K562 (cell line): ENCODE results near the gene DPAGT1. TPM values are rescaled to one million over a fixed set of nuclear protein-coding genes. Genes with fewer than 3 reads are reported as not detected.

ENCODE experiments used
- ATAC-seq: fragments of 200-7000 bp; cut with Tn5 transposase; 3 replicates; pipeline ENCODE4 v1.9.1; 2020; ENCODE audit warnings: moderate library complexity
- Bru-seq: library from RNA; stranded (reverse); fragments of 400-500 nt; gene quantifications from one replicate; lab custom pipeline; 2021; lab: Mats Ljungman, UMichigan
- BruChase-seq, 2 experiments: library from RNA; stranded (reverse); fragments of 400-500 nt; gene quantifications; one replicate each; lab custom pipeline; 2021; lab: Mats Ljungman, UMichigan
- BruUV-seq: library from RNA; stranded (reverse); fragments of 400-500 nt; replicated peaks from 2 replicates; lab custom pipeline; 2021; lab: Mats Ljungman, UMichigan
- CTCF ChIA-PET: fragments of 300-600 bp; formaldehyde crosslinking; extraction: SDS; loops from one replicate; lab custom pipeline; 2021; ENCODE audit warnings: low intra/inter-chr PET ratio; lab: Yijun Ruan, JAX
- POLR2A ChIA-PET: fragments of 300-600, 350-650 bp; sonication (Branson Sonifier 250); formaldehyde crosslinking; extraction: SDS; loops from one replicate; lab custom pipeline; 2021; ENCODE audit warnings: antibody characterized with exemption, inconsistent platforms; lab: Yijun Ruan, JAX
- DNase-seq, 4 experiments: peaks; one replicate each; pipeline versions ENCODE4 v3.0.0 to v3.0.0-alpha.2; 2011 to 2018; ENCODE audit warnings: low spot score in 3 of 4, mixed read lengths in 3 of 4; ENCODE audit errors: extremely low read depth in 1 of 4
- FAIRE-seq: peaks from 2 replicates; lab custom pipeline; 2011; peaks lifted over from hg19 to GRCh38; lab: Jason Lieb, UNC
- H2AFZ ChIP-seq: 2 replicates; pipeline ENCODE4 v1.6.0; 2011; ENCODE audit warnings: low read depth, low read length, control low read depth, inconsistent platforms
- H3K27ac ChIP-seq: fragments of 200-600 bp; 3 replicates; pipeline ENCODE4 v1.8.0; 2011; ENCODE audit warnings: low read depth, mild to moderate bottlenecking, control low read depth, inconsistent platforms, low read length, moderate library complexity, mixed read lengths; ENCODE audit errors: extremely low read depth
- H3K27me3 ChIP-seq, 2 experiments: fragments of 300-600 bp in 1 of 2; 2 replicates in 1 of 2; 3 replicates in 1 of 2; pipeline versions ENCODE4 v1.6.0 to v1.8.0; 2011; ENCODE audit warnings: inconsistent platforms in 2 of 2, low read length in 2 of 2, mild to moderate bottlenecking in 1 of 2, mixed read lengths in 1 of 2, moderate library complexity in 1 of 2; ENCODE audit not compliant: control insufficient read depth in 2 of 2, insufficient read depth in 2 of 2
- H3K36me3 ChIP-seq: fragments of 300-600 bp; 3 replicates; pipeline ENCODE4 v1.8.0; 2011; ENCODE audit warnings: mild to moderate bottlenecking, low read length, inconsistent platforms; ENCODE audit not compliant: control insufficient read depth, insufficient read depth
- H3K4me1 ChIP-seq, 2 experiments: fragments of 200-600 bp in 1 of 2; replicated peaks in 1 of 2; 2 replicates in 1 of 2; 3 replicates in 1 of 2; pipeline versions ENCODE4 v1.5.1 to v1.8.0; 2011; ENCODE audit warnings: inconsistent platforms in 2 of 2, low read length in 2 of 2, mild to moderate bottlenecking in 1 of 2, mixed read lengths in 1 of 2, moderate library complexity in 1 of 2; ENCODE audit not compliant: control insufficient read depth in 2 of 2, insufficient read depth in 2 of 2
- H3K4me2 ChIP-seq: 2 replicates; pipeline ENCODE4 v1.6.1; 2011; ENCODE audit warnings: low read length, control low read depth, inconsistent platforms, mixed read lengths; ENCODE audit not compliant: insufficient read depth
- H3K4me3 ChIP-seq: fragments of 200-600 bp; sonication (generic), shearing (Covaris generic); 2 replicates; pipeline ENCODE4 v1.5.1; 2016; ENCODE audit warnings: control low read depth, inconsistent platforms
- H3K79me2 ChIP-seq: fragments of 200-600 bp; 3 replicates; pipeline ENCODE4 v1.8.0; 2011; ENCODE audit warnings: low read length, inconsistent platforms; ENCODE audit not compliant: control insufficient read depth, insufficient read depth
- H3K9ac ChIP-seq, 2 experiments: 2 replicates each; pipeline versions ENCODE4 v1.6.0 to v1.6.1; 2011; ENCODE audit warnings: low read depth in 2 of 2, low read length in 2 of 2, control low read depth in 1 of 2, inconsistent platforms in 1 of 2, mild to moderate bottlenecking in 1 of 2, mixed read lengths in 1 of 2; ENCODE audit not compliant: insufficient read depth in 1 of 2
- H3K9me1 ChIP-seq: one replicate; pipeline ENCODE4 v1.6.0; 2011; ENCODE audit warnings: inconsistent platforms, mild to moderate bottlenecking, low read length, moderate library complexity; ENCODE audit not compliant: control insufficient read depth, insufficient read depth
- H3K9me3 ChIP-seq: replicated peaks from 2 replicates; pipeline ENCODE4 v1.5.1; 2011; ENCODE audit warnings: low read depth, low read length, inconsistent platforms; ENCODE audit not compliant: control insufficient read depth, insufficient read depth
- H4K20me1 ChIP-seq: replicated peaks from 2 replicates; pipeline ENCODE4 v1.6.1; 2011; ENCODE audit warnings: low read length, inconsistent platforms, mixed read lengths; ENCODE audit not compliant: control insufficient read depth, insufficient read depth
- AFF4 ChIP-seq: sonication (generic); formaldehyde crosslinking; IDR thresholded peaks from 2 replicates; pipeline ENCODE4 v1.8.0; 2023; ENCODE audit warnings: mild to moderate bottlenecking, missing genetic modification reagents
- ARID3A ChIP-seq: IDR thresholded peaks from 2 replicates; pipeline ENCODE4 v1.6.1; 2012; ENCODE audit warnings: low read depth, low read length, improper control_type of control experiment, borderline replicate concordance
- C11orf30 ChIP-seq: fragments of 450-650 bp; IDR thresholded peaks from 2 replicates; pipeline ENCODE4 v1.6.1; 2016; ENCODE audit warnings: low read depth, mild to moderate bottlenecking
- NBN ChIP-seq: fragments of 450-650 bp; IDR thresholded peaks from 2 replicates; pipeline ENCODE4 v1.6.1; 2016; ENCODE audit warnings: low read depth, mild to moderate bottlenecking
- RB1 ChIP-seq: fragments of 450-650 bp; IDR thresholded peaks from 2 replicates; pipeline ENCODE4 v1.6.1; 2017; ENCODE audit warnings: low read depth, mild to moderate bottlenecking
- SP2 ChIP-seq: IDR thresholded peaks from 2 replicates; pipeline ENCODE4 v1.6.1; 2011; ENCODE audit warnings: mild to moderate bottlenecking, low read depth, low read length, moderate library complexity; ENCODE audit not compliant: poor library complexity, severe bottlenecking; ENCODE audit errors: extremely low read depth
- ZNF146 ChIP-seq: IDR thresholded peaks from one replicate; pipeline ENCODE4 v1.6.1; 2018; ENCODE audit warnings: missing compliant biosample characterization; ENCODE audit not compliant: unreplicated experiment
- ZNF354B ChIP-seq: fragments of 250-450 bp; sonication (Bioruptor Pico); IDR thresholded peaks from 2 replicates; pipeline ENCODE4 v1.4.0; 2020
- WGBS: fragments of 100-300 bp; shearing (Covaris generic); methylation state at CpG from one replicate; pipeline ENCODE4 v1.1.6; 2016; ENCODE audit warnings: low coverage, mixed read lengths; ENCODE audit not compliant: insufficient coverage; ENCODE audit errors: missing lambda C conversion rate; 5-methylcytosine and 5-hydroxymethylcytosine counted together
- in situ Hi-C: fragments of 300-500 bp; cut with MboI; formaldehyde crosslinking; loops from 4 replicates; pipeline ENCODE4 v1.15.0; 2018; ENCODE audit warnings: inconsistent platforms, mixed read lengths
- intact Hi-C: fragments of 100-400 bp; cut with micrococcal nuclease; formaldehyde crosslinking; loops from 2 replicates; pipeline ENCODE4 v1.14.2; 2022
- long read RNA-seq, 3 experiments: library from polyadenylated mRNA in 2 of 3; library from RNA in 1 of 3; unstranded in 2 of 3; stranded (forward) in 1 of 3; transcript quantifications; one replicate each; pipeline ENCODE4 v2.0.0, GENCODE V29; 2019 to 2022
- polyA minus RNA-seq, 3 experiments: library from RNA; depleted of rRNA, polyadenylated mRNA; stranded (reverse); fragments of >200 nt; gene quantifications; 2 replicates each; pipeline ENCODE4 v1.2.3, GENCODE V29; 2011
- polyA plus RNA-seq, 8 experiments: library from polyadenylated mRNA; depleted of rRNA in 4 of 8; stranded (reverse) in 5 of 8; unstranded in 3 of 8; fragments of >200 nt; fragmentation: Nextera tagmentation in 2 of 8; fragmentation: Illumina TruSeq in 1 of 8; extraction: Ambion mirVana in 2 of 8; extraction: Trizol in 1 of 8; gene quantifications; 2 replicates each; pipeline versions ENCODE4 v1.2.1 to v1.2.3, GENCODE V29; 2011 to 2014; ENCODE audit warnings: inconsistent platforms in 1 of 8, missing spikeins in 1 of 8
- total RNA-seq, 7 experiments: library from RNA; depleted of rRNA in 6 of 7; stranded (reverse); fragments of >200 nt in 6 of 7; fragmentation: Illumina TruSeq in 2 of 7; extraction: Trizol in 2 of 7; gene quantifications; 2 replicates each; pipeline versions ENCODE4 v1.2.1 to v1.2.3, GENCODE V29; 2011 to 2021; ENCODE audit warnings: low replicate concordance in 1 of 7

Gene DPAGT1
- 270 and 472 TPM in 2 replicates for total RNA-seq (2011; cell fraction: chromatin; rRNA removed; ENCODE audit: low replicate concordance)
- total RNA-seq (2011; cell fraction: nucleolus; rRNA removed): 367 and 397 TPM in 2 replicates
- 334 and 339 TPM in 2 replicates for total RNA-seq (2011; cell fraction: nucleoplasm; rRNA removed)
- total RNA-seq (2014; rRNA removed) (29.9 and 44.1 TPM in 2 replicates), total RNA-seq (2014; rRNA removed; fragmentation: Illumina TruSeq; extraction: Trizol) (42.2 and 43.8 TPM in 2 replicates), total RNA-seq (2015; rRNA removed; fragmentation: Illumina TruSeq; extraction: Trizol) (35.3 and 40.0 TPM in 2 replicates), total RNA-seq (2021) (79.3 and 85.8 TPM in 2 replicates), polyA plus RNA-seq (2011; rRNA removed) (85.0 and 126 TPM in 2 replicates), polyA plus RNA-seq (2014; fragmentation: Illumina TruSeq; extraction: Trizol) (112 and 113 TPM in 2 replicates), polyA plus RNA-seq (2014; fragmentation: Nextera tagmentation; extraction: Ambion mirVana) (100 to 1,000 TPM in 1 of 2 experiments, 10 to 100 TPM in 1; 91.1 to 135 TPM), polyA plus RNA-seq (2014; rRNA removed) (61.3 and 79.2 TPM in 2 replicates), polyA minus RNA-seq (2011; rRNA and poly(A)+ RNA removed) (93.3 and 126 TPM in 2 replicates), Bru-seq, nascent RNA (percentile 71 among the genes with signal in this experiment), BruChase-seq, experiment 1, labeled RNA remaining after a 2-hour chase (percentile 67 among the genes with signal in this experiment), BruChase-seq, experiment 2, labeled RNA remaining after a 6-hour chase (percentile 72 among the genes with signal in this experiment)
- 181 and 307 TPM in 2 replicates for polyA plus RNA-seq (2011; cell fraction: cytosol; rRNA removed)
- polyA plus RNA-seq (2011; cell fraction: nucleus; rRNA removed): 605 and 868 TPM in 2 replicates
- 55.2 and 59.1 TPM in 2 replicates for polyA plus RNA-seq (2012)
- 33.0 and 58.4 TPM in 2 replicates for polyA minus RNA-seq (2011; cell fraction: cytosol; rRNA and poly(A)+ RNA removed)
- polyA minus RNA-seq (2011; cell fraction: nucleus; rRNA and poly(A)+ RNA removed): 82.9 and 117 TPM in 2 replicates
- long read RNA-seq, experiment 1, transcript DPAGT1-201 (9 exons, 2,205 nt): major isoform, 44 of 84 reads
- long read RNA-seq, experiment 1, partial matches to known transcripts: 24 of 84 reads
- long read RNA-seq, experiment 1, other reads (novel, unspliced or antisense): 14 of 84 reads
- long read RNA-seq, experiment 2, transcript DPAGT1-201 (9 exons, 2,205 nt): major isoform, 44 of 83 reads
- long read RNA-seq, experiment 2, partial matches to known transcripts: 13 of 83 reads
- long read RNA-seq, experiment 2, other reads (novel, unspliced or antisense): 23 of 83 reads
- long read RNA-seq, experiment 3, transcript DPAGT1-201 (9 exons, 2,205 nt): major isoform, 63 of 86 reads
- long read RNA-seq, experiment 3, partial matches to known transcripts: 7 of 86 reads
- long read RNA-seq, experiment 3, other reads (novel, unspliced or antisense): 14 of 86 reads

GRCh38 chr11:119101759-119102423 lies at the start of gene DPAGT1:
TSS of gene DPAGT1 (minus strand) at chr11:119101853. CDS start at chr11:119101655, 198 bp downstream.
- ATAC-seq (peak; percentile 88), DNase-seq (peak; percentile 60 to 96 (median 74)), FAIRE-seq (peak; percentile 96)
- ChIA-PET POLR2A (interaction anchor here (0.6 to 1.7 kb wide), 14 partner anchors 8 to 261 kb away, joined by 3 to 11 read pairs (median 4); partner anchors contain the start of genes HMBS and VPS11), CTCF (interaction anchor here (0.7 to 1.4 kb wide), 2 partner anchors 95 to 221 kb away, joined by 3 to 5 read pairs; no protein-coding TSS in a partner anchor)
- peak within 1 kb of the TSS; percentile 94 to 96 for H3K9ac ChIP-seq
- peak within 1 kb of the TSS; percentile 79 for H3K4me3 ChIP-seq
- peak within 1 kb of the TSS; percentile 96 for H3K4me2 ChIP-seq
- H3K36me3 ChIP-seq: peaks cover 30% of the 10 kb centered on the region
- under 1% methylated on average over 32 of the region's 32 CpGs for WGBS
- peaks cover 37% of the 10 kb centered on the region for H3K79me2 ChIP-seq
- intact Hi-C loops (loop anchor here (2.0 to 5.0 kb wide), 6 partner anchors 19 to 221 kb away; partner anchors contain the start of genes HINFP, RPS25, SLC37A4 and TRAPPC4), in situ Hi-C loops (loop anchor here (5.0 kb wide), 1 partner anchor 95 kb away; no protein-coding TSS in a partner anchor)
- H3K4me1 ChIP-seq: peaks cover 36 to 39% of the 10 kb centered on the region in 2 experiments
- H3K9me3 ChIP-seq: no peaks in the 10 kb centered on the region
- H3K27me3 ChIP-seq: no peaks in the 10 kb centered on the region
- no TSS peak for BruUV-seq
- no peaks in the 10 kb centered on the region for H4K20me1 ChIP-seq
- peak within 1 kb of the TSS; percentile 95 for H2AFZ ChIP-seq
- H3K9me1 ChIP-seq: no peaks in the 10 kb centered on the region
- peak within 1 kb of the TSS; percentile 99 for H3K27ac ChIP-seq
- TF ChIP-seq C11orf30: peak; percentile 79
- no peak for TF ChIP-seq SP2
- no peak for TF ChIP-seq ZNF146
- TF ChIP-seq ZNF354B: no peak
- no peak for TF ChIP-seq ARID3A
- TF ChIP-seq AFF4 (CRISPR knock-in tag): no peak
- no peak; the same call in 1 of the 2 replicates for TF ChIP-seq NBN
- TF ChIP-seq RB1: peak; percentile 32; the same call in 1 of the 2 replicates
